ENCODE results near the gene GPR68.
"Not testable (repeated sequence)": the region's sequence is repeated elsewhere in the genome, so short reads cannot be mapped to it uniquely, and the experiment has no call there.

GPR68 gene

DNA sequence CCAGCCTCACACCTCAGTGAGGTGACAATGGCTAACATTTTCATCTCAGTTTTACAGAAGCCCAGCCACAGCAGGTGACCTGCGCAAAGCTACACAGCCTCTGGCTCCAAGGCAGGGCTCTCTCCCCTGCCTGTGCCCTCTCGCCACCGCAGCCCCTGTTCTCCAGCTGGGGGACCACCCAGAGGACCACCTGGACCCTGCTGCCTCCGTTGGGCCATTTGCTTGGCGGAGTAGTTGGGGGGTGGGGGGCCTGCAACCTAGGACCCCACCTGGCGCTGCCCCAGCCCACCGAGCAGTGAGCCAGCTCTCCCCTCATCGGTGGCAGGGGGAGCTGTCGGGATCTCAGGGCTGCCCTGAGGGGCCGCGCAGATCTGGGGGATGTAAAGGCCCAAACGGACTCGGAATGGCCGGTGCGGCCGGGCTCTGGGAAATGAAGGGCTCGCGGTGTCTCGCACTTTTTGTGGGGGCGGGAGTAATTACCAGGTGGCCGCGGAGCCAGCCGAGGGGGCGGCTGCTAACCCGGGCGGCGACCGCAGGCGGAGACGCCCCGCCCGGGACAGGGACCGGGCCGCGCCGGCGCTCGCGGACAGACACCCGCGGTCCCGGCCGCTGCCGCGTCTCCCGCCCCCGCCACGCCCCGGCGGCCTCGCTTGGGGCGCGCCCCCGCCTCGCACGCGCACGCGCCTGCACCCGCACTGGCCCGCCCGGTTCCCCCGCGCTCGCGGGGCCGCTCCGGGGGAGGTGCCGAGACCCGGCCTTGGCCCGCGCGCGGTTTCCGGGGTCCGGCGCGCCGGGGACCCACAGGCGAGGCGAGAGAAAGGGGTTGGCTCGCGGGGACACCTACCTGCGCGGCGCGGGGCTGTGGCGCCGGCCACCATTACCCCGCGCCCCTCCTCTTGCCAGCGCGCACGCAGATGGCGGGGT lies 8.6 kb upstream of the GPR68 start:
- no peak for DNase-seq

DNA sequence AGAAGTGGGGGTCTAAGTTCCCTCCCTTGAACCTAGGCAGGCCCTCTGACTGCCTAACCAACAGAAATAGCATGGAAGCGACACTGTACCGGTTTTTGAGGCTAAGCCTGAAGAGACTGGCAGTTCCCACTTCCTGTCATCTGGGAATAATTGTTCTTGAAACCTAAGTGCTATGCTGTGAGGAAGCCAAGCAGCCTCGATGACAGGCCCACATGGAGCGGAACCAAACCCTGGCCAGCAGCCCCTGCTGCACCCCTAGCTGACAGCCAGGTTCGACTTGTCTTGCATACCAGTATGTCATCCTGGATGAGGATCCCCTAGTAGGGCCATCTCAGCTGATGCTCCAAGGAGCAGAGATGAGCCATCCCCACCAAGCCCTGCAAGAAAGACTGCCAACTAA lies 6.4 kb upstream of the GPR68 start:
- DNase-seq, result no peak

DNA sequence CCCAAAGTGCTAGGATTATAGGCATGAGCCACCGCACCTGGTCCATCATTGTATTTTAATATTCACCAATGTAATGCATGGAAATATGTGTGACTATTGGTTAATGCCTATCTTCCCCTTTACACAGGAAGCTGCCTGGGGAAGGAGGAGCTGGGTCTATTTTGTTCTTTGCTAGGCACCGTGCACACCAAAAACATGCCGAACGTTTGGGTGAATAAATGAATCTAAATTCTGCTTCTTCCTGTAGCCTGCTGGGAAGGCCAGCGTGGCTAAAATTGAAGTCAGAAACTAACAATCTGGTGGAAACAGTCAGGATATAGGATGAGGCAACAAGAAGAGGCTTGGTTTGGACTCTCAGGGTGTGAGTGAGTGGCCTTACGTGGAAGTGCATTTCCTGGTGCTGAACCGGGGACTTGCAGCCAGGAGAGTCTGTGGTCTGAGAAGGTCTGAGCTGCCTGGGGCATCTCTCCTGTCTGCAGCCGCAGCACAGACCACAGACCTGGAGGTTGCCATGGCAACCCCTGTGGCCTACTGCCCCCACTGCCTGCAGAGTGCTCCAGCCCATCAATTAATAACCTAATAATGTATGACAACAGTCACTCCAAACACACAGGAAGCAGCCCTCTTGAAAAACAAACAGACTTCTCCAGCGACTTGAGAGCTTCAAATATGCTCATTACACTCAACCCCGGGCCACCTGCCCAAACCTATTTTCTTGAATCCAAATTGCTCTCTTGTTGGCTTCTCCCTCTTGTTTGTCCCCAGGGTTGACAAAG lies 5.5 kb upstream of the GPR68 start:
- DNase-seq, result peak; percentile 34

DNA sequence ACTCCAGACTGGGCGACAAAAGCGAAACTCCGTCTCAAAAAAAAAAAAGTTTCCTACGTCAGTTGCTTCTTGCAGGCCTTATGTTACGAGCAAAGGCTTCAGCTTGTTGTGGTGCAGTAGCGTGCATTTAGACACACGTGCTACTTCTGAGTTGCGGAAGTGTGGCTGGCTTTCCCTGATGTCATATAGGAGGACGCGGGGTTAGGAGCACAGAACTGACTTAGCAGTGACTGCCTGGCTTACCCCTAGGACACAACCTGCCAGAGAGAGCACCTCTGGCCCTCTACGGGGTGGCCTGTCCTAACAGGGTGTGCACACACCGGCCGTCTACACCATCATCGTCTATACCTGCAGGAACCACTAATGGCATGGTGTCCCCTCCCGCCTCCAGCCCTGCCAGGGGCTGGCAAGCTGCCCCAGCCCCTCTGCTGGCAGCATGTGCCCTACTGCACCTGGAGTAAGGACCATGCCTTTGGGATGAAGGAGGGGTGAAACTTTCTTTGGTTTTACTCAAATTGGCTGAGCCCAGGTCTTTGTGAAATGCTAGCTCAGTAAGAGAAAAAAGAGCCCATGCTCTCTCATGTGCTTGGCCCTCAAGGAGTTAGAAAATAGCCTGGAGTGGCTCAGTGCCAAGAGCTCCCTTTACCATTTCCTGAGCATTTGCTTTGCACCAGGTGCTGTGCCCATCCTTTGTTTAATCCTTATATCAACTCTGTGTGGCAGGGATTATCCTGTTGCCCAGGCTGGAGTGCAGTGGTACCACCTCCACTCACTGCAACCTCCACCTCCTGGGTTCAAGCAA lies 1.7 kb upstream of the GPR68 start:
- DNase-seq, result no peak

DNA sequence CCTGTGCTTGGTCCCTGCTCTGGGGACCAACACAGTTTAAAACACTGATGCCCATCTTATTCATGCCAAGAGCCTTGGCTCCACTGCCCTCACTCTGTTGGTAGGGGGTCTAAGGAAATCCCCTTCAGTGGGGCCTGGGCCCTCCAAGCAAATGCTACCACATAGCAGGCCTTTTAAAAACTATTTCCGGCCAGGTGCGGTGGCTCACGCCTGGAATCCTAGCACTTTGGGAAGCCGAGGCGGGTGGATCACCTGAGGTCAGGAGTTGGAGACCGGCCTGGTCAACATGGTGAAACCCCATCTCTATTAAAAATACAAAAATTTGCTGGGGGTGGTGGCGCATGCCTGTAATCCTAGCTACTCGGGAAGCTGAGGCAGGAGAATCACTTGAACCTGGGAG lies 1.1 kb upstream of the GPR68 start:
- DNase-seq, result not testable (repeated sequence)

DNA sequence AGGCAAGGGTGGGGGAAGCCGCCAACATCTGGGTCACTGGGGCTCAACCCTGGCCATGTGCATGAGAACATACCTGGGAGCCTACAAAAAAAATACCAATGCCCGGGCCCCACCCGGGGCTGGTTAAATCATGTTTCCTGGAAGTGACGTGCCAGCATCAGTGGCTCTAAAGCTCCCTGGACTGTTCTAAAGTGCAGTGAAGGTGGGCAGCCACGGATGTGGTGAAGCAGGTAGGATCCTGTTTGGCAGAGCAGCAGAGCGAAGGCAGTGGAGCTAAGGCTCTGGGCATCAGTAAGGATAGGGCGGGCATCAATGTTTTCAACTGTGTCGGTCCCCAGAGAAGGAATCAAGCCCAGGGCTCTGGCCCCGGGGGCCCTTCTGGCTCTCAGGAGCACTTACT lies 525 bp upstream of the GPR68 start:
- no peak for DNase-seq

DNA sequence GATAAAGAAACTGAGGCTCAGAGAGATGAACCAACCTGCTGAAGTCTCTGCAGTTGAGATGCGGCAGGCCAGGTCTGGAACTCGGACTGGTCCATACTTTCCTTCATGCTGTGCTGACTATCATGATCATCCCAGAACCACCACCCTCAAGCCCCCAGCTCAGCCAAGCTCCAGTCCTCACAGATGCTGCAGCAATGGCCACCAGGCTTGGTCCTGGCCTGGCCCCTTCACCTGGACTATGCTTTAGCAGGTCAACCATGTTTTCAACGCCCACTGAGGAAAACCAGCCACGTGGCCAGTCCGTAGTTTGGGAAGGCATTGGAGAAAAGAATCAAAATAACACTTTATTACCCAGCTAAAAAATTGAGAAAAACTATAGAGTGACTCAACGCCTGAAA lies 1.4 kb downstream of the GPR68 start:
- no peak for DNase-seq

DNA sequence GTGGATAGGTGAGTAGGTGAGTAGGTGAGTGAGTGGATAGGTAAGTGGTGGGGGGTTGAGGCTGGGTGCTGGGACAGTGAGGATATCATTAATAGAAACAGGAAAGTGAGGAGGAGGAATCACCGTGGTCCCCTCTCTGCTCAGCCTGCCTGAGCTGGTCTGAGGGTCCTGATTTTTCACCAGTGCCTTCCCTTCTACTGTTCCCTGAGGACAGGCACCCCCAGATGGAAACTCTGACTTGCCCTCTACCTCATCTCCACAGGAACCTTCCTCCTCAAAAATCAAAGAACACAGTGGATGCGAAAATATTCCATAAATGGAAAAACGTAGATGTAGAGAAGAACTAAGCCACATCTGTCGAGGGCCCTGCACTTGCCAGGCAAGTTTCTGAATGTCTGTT lies 1.9 kb downstream of the GPR68 start:
- no peak for DNase-seq

DNA sequence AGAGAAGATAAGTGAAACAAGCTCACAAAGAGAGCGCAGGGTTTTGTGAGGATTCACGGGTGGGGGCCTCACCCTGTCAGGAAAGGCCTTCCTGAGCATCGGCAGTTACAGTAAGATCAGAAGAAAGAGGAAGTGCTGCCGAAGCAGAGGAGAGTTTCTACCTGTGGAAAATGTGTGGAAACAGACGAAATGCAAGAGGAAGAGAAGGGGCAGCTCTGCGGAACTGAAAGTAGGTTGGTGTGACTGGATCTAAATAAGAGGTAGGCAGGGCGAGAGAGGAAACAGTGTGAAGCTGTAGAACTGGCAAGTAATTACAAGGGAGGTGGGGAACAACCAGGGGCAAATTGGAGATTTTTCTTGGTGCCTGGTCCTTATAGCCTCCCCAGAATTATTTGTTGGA lies 2.6 kb downstream of the GPR68 start:
- DNase-seq, result no peak

DNA sequence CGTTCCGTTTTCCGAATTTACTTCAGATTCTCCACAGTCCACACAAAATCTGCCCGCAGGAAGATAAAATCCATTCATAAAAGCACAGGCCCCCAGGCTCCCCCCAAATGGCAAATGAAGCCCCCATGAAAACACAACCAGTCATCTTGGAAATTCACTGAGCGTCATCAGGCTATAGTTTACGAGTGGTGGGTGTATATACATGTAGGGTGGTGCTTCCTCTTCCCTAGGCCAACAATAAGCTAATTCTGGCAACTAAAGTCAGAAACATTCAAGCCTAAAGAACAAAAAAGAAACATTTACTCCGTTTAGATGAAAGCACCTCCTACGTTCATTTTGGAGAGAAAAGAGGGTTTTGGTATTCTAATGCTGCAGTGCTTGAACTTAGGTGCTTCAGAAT lies 5.8 kb downstream of the GPR68 start:
- no peak for DNase-seq

DNA sequence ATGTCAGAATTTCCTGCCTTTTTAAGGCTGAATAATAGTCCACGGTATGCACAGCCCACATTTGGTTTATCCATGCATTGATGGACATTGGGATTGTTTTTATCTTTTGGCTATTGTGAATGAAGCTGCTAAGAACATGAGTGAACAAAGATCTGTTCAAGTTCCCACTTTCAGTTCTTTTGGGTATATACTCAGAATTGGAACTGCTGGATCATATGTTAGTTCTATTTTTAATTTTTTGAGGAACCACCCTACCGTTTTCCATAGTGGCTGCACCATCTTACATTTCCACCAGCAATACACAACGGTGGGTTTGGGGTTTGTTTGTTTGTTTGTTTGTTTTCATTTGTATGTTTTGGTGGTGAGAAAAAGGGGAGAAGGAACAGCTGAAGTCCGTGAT lies 6.4 kb downstream of the GPR68 start:
- no peak for DNase-seq

DNA sequence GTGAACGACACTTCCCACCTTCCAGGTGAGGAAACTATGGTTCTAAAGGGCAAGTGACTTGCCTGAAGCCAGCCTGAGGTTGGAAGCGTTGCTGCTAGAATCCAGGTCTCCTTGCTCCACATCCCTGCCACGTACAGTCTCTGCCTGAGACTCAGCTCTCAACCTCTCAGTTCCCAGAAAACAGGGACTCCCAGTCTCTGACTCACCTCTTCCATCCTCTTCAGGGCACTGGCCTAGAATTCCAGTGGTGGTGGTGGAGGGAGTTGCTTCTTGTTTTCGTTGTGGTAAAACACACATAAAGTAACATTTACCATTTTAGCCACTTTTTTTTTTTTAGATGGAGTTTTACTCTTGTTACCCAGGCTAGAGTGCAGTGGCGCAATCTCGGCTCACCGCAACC lies 7.3 kb downstream of the GPR68 start:
- no peak for DNase-seq

DNA sequence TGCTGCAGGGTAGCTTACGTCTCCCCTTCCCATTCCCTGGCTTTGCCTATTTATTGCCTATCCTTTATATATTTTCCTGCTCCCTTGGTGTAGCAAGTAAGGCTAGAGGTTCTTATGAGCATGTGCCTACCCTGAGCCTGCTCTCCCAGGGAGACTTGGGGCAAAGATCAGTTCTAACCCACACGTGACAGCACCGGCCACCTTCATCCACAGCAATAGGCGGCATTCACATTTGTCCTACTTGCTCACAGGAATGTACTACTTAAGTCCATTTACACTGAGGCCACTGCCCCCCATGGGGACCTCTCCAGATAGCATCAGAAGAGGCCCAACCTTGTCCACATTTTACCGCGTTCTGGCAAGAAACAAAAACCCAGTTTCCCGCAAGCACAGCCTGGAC lies 8.7 kb downstream of the GPR68 start:
- no peak for DNase-seq

DNA sequence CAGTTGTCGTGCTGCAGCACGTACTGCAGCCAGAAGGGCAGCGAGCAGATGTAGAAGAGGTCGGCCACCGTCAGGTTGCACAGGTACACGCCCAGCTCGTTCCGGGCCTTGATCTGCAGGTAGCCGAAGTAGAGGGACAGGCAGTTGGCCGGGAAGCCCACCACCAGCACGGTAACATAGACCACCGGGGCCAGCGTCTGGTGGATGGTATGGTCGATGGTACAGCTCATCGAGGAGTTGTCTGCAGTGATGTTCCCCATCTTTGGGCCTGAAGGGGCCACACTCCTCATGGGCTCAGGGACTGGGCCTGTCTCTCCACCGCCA lies 9.8 kb downstream of the GPR68 start:
- no peak for DNase-seq

DNA sequence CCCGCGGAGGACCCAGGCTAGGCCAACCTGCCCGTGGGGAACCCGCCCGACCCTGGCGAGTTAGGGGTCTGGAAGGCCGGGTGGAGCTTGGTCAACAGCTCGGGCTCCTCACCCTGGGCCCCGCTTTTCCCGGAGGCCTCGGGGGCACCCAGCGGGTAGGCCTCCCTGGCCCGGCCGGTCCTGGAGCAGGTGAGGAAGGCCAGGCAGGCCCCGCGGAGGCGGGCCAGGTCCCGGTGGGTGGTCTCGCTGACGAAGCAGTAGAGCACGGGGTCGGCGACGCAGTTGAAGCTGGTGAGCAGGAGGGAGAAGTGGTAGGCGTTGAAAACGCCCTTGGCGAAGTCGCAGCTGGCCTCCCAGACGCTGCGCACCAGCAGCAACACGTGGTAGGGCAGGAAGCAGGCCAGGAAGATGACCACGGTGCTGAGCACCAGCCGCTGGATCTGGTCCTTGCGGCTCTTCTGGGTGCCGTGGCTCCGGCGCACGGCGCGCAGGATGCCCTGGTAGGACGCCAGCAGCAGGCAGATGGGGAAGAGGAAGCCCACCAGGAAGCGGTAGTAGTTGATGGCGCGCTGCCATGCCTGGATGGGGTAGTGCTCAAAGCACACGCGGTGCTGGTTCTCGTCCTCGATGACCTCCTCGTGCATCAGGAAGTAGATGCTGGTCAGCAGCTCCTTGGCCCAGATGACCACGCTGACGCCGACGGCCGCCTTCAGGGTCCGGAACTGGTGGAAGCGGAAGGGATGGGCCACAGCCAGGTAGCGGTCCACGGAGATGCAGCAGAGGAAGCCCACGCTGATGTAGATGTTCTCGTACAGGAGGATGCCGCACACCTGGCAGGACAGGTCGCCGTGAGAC lies 10.3 kb downstream of the GPR68 start:
- DNase-seq, result no peak

DNA sequence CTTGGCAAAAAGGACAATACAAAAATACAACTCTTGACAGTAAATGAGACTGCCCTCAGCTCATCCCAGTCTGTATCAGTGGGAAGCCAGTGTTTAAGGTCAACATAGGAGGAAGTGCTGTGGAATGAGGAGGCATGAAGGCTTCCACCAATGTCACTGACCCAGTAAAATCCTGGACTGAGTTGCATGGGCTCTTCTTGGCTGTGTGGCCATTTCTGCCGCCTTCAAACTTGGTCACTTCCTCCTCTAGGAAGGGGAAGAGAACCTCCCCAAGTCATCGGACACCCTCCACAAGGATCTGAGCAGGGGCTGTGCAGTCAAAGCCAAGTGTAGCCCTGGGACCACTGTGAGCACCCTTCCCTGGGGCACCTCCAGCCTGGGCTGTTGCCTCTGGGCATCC lies 11.9 kb downstream of the GPR68 start:
- DNase-seq, result no peak

DNA sequence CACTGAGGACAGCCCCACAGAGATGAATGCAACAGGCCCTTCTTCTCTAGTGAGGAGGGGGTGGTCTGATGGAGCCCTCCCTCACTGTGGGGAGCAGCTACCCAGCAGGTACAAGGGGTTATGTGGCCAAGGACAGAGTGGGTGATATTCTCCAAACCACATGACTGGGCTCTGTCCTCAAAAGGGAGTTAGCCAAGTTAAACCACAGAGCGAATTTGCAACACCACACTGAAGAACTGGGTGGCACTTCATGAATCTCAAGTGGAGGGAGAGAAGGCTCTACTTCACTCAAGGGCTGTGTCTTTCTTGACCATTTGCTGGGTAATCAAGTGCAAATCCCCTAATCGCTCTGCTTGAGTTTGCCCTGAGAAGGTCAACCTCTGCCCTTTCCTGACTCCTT lies 12.5 kb downstream of the GPR68 start:
- no peak for DNase-seq

DNA sequence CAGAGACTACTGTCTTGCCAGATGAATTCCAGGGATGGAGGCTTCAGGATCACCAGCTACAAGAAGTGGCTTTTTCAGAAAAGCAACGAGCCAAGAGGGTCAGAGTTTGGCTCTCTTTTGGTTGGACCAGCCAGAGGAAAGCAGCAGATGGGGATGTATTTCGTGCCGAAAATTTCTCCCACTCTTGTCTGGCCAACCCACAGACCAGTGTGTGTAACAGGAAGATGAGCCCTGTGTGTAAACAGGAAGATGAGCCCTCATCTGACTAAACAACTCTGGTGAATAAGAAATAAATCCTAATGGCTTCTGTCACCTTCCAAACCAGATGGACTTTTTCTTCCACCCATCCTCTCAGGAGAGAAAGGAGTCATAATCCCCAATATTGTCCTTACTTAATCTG lies 13.1 kb downstream of the GPR68 start:
- no peak for DNase-seq

DNA sequence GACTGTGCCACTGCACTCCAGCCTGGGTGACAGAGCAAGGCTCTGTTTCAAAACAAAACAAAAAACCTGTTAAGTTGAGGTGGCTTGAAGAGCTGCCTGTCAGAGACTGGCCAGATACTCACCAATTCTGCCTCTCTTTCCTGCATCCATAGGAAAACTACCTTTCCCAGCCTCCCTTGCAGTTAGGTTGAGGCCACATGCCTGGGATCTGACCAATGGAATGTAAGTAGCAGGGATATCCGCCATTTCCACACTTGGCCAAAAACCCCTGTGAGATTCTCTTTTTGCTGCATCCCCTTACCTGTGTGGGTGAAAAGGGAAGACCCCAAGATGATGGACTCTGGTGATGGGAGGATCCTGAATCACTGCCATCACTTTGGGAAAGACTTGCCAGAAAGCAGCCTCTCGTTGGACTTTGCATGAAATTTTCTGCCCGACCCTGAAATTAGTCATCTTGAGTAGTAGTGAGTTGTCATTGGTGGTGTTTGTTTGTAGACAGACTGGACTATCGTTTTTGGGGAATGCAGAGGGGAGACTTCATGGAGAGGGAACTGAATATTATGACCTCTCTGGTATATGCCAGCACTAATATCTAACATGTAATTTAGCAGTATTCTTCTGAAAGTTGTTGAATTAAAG lies 14.0 kb downstream of the GPR68 start:
- no peak for DNase-seq

DNA sequence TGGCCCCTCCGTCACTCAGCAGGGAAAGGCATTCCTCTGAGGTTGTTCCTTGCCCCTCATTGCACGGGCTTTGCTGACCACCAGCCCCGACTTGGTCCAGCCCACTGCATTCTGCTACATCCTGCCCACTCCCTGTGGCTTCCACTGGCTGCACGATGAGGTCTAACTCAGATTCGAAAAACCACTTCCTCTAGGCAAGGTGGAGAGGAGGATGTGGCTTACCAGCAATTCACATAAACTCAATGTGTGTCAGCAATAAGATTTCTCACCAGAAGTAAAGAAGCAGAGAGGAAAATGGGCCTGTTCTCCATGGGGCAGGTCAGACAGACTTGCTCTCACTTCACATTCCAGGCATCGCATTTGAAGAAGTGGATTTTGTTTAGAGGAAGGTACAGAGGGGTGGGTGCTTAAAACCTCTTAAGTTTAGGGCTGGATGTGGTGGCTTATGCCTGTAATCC lies 14.7 kb downstream of the GPR68 start:
- DNase-seq, result no peak

DNA sequence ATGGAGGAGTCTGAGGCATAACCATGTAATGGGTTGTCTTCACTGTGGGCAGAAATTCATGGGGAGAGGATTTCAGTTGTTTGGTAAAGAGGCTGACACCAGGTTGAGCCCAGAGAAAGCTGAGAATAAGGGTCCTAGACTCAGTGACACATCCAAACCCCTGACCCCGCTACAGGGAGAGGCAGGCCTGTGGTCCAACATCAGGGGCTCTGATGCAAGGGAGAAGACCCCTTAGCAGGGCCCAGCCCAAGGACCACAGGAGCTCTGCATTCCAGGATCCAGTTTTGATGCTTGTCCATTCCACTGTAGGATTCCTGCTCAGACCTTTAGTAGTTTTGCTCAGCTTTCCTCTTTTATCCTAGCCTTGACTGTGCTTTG lies 15.5 kb downstream of the GPR68 start:
- no peak for DNase-seq

Data from DMS 273 treated with DMSO at 0.1 percent for 48 hours (cell line).